ENCODE data around the gene ABHD17C. TPM values are rescaled to one million over a fixed set of nuclear protein-coding genes. Genes with fewer than 3 reads are reported as not detected.

The ABHD17C gene
- total and polyA plus RNA-seq, 2 experiments from 2014 or later = 21.9 to 32.4 TPM

DNA sequence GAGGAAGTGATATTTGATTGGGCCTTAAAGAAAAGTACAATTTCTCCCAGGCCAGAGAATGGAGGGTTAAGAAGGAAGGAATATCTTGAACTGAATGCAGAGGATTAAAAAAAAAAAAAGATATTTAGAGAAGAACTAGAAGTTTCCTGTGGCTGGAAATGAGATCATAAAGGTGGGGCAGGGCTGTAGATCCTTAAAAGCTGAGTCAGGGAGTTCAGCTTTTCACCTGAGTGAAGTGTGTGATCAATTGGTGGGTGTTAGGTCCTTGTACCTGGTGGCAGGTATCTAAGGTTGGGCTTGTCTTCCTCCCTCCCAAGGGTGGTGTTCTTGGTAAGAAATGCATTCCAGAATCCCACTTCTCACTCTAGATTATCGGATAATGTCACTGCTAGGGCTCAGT, 95.9 kb downstream of the ABHD17C start:
- 100% methylated on average over 1 of the region's 1 CpG for WGBS (ENCODE audit: low lambda C conversion rate, missing lambda C conversion rate)
- H2AFZ ChIP-seq = no peak overlapping the region
- H3K4me3 ChIP-seq = no peak overlapping the region
- no peak for TF ChIP-seq EZH2phosphoT487 (IDR thresholded peaks at IDR 0.05; ENCODE audit: low read depth, severe bottlenecking, unreplicated experiment)
- TF ChIP-seq EZH2 (IDR thresholded peaks at IDR 0.05; ENCODE audit: borderline replicate concordance) = no peak
- TF ChIP-seq, protein P1, sequence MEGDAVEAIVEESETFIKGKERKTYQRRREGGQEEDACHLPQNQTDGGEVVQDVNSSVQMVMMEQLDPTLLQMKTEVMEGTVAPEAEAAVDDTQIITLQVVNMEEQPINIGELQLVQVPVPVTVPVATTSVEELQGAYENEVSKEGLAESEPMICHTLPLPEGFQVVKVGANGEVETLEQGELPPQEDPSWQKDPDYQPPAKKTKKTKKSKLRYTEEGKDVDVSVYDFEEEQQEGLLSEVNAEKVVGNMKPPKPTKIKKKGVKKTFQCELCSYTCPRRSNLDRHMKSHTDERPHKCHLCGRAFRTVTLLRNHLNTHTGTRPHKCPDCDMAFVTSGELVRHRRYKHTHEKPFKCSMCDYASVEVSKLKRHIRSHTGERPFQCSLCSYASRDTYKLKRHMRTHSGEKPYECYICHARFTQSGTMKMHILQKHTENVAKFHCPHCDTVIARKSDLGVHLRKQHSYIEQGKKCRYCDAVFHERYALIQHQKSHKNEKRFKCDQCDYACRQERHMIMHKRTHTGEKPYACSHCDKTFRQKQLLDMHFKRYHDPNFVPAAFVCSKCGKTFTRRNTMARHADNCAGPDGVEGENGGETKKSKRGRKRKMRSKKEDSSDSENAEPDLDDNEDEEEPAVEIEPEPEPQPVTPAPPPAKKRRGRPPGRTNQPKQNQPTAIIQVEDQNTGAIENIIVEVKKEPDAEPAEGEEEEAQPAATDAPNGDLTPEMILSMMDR (IDR thresholded peaks at IDR 0.05; ENCODE audit: poor library complexity) = no peak
- no peaks in the 10 kb centered on the region for H3K9me3 ChIP-seq (ENCODE audit: low read depth)
- DNase-seq (ENCODE audit: low spot score) = no peak
- H3K79me2 ChIP-seq = no peaks in the 10 kb centered on the region
- no peaks in the 10 kb centered on the region for H3K4me1 ChIP-seq (ENCODE audit: insufficient read depth)
- H4K20me1 ChIP-seq (ENCODE audit: insufficient read depth, poor library complexity, severe bottlenecking) = no peaks in the 10 kb centered on the region
- H3K4me2 ChIP-seq = no peak overlapping the region
- H3K27me3 ChIP-seq = no peaks in the 10 kb centered on the region
- H3K36me3 ChIP-seq (replicated peaks; ENCODE audit: insufficient read depth, low read depth) = no peaks in the 10 kb centered on the region
- H3K9me2 ChIP-seq (replicated peaks; ENCODE audit: insufficient read depth) = no peaks in the 10 kb centered on the region
- H3K27ac ChIP-seq = no peak overlapping the region

DNA sequence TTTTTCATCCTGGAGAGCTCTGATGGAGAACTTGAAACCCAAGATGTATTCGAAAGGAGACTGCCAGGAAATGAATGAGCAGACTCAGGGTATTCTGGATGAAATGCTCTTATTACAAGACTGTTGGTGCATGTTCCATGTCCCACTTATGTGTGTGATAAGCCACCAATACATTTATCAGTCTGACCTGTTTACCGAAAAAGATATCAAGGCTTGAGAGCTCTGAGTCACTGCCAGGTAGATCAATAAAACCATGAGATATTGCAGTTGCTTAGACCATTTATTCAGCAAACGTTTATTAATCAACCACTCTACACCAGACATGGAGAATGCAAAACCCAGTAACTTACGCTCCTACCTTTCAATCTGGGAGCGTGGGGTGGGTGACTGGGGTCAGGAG, 101.3 kb downstream of the ABHD17C start:
- Histone ChIP-seq H3K27ac (no peak overlapping the region), H3K27me3 (no peaks in the 10 kb centered on the region), H3K4me2 (no peak overlapping the region), H2AFZ (no peak overlapping the region), H4K20me1 (ENCODE audit: insufficient read depth, poor library complexity, severe bottlenecking) (no peaks in the 10 kb centered on the region), H3K36me3 (replicated peaks; ENCODE audit: insufficient read depth, low read depth) (no peaks in the 10 kb centered on the region), H3K4me1 (ENCODE audit: insufficient read depth) (no peaks in the 10 kb centered on the region), H3K9me2 (replicated peaks; ENCODE audit: insufficient read depth) (no peaks in the 10 kb centered on the region), H3K9me3 (ENCODE audit: low read depth) (no peaks in the 10 kb centered on the region), H3K4me3 (no peak overlapping the region), H3K79me2 (no peaks in the 10 kb centered on the region)
- TF ChIP-seq EZH2phosphoT487 (IDR thresholded peaks at IDR 0.05; ENCODE audit: low read depth, severe bottlenecking, unreplicated experiment) (no peak), EZH2 (IDR thresholded peaks at IDR 0.05; ENCODE audit: borderline replicate concordance) (no peak)
- TF ChIP-seq, protein P1 (IDR thresholded peaks at IDR 0.05; ENCODE audit: poor library complexity) = no peak
- DNase-seq (ENCODE audit: low spot score) = no peak
- 75% methylated on average over 5 of the region's 5 CpGs for WGBS (ENCODE audit: low lambda C conversion rate, missing lambda C conversion rate)

DNA sequence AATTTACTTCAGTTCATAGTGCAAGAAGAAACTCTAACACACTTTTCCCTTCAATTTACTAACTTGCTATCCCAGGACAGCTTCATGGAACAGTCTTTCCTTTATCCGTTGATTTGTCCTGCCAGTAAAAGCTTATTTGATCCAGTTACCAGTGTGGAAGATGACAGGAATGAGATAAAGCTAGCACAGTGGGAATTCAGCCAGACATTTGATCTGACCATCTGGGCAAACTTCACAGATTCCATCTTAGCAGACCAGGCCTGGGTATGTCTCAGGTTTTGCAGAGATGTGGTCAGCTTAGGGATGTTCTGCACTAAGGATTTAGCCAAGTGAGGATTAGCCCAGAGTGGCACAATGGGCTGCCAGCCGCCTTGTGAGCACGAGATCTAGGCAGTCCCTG, 103.8 kb downstream of the ABHD17C start:
- Histone ChIP-seq H4K20me1 (ENCODE audit: insufficient read depth, poor library complexity, severe bottlenecking) (no peaks in the 10 kb centered on the region), H3K27ac (no peak overlapping the region), H3K27me3 (no peaks in the 10 kb centered on the region), H3K4me3 (no peak overlapping the region), H2AFZ (no peak overlapping the region), H3K4me1 (ENCODE audit: insufficient read depth) (no peaks in the 10 kb centered on the region), H3K36me3 (replicated peaks; ENCODE audit: insufficient read depth, low read depth) (no peaks in the 10 kb centered on the region), H3K9me3 (ENCODE audit: low read depth) (no peaks in the 10 kb centered on the region), H3K9me2 (replicated peaks; ENCODE audit: insufficient read depth) (no peaks in the 10 kb centered on the region), H3K79me2 (no peaks in the 10 kb centered on the region), H3K4me2 (no peak overlapping the region)
- 75% methylated on average over 3 of the region's 3 CpGs for WGBS (ENCODE audit: low lambda C conversion rate, missing lambda C conversion rate)
- no peak for DNase-seq (ENCODE audit: low spot score)
- no peak for TF ChIP-seq EZH2 (IDR thresholded peaks at IDR 0.05; ENCODE audit: borderline replicate concordance)
- TF ChIP-seq, protein P1 (IDR thresholded peaks at IDR 0.05; ENCODE audit: poor library complexity) = no peak
- no peak for TF ChIP-seq EZH2phosphoT487 (IDR thresholded peaks at IDR 0.05; ENCODE audit: low read depth, severe bottlenecking, unreplicated experiment)

DNA sequence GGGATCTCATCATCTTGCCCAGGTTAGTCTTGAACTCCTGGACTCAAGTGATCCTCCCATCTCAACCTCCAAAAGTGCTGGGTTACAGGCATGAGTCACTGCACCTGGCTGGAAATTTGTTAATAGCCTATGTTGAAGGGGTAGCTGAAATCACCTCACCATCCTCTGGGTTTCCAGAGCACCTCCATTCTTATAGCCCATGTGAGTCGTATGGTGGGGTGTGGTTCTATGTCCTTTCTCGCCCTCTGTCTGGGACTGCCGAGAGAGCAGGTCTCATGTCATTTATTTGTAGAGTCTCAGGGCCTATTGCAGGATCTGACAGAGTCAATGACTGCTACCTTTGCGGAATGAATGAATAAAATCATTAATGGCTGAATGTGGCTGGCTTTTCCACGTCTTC, 105.0 kb downstream of the ABHD17C start:
- no peak overlapping the region for H3K4me3 ChIP-seq
- H3K4me2 ChIP-seq = no peak overlapping the region
- no peak overlapping the region for H3K27ac ChIP-seq
- no peaks in the 10 kb centered on the region for H3K9me3 ChIP-seq (ENCODE audit: low read depth)
- H4K20me1 ChIP-seq (ENCODE audit: insufficient read depth, poor library complexity, severe bottlenecking) = no peaks in the 10 kb centered on the region
- 82% methylated on average over 5 of the region's 5 CpGs for WGBS (ENCODE audit: low lambda C conversion rate, missing lambda C conversion rate)
- H2AFZ ChIP-seq = no peak overlapping the region
- TF ChIP-seq, protein P1 (IDR thresholded peaks at IDR 0.05; ENCODE audit: poor library complexity) = no peak
- TF ChIP-seq EZH2 (IDR thresholded peaks at IDR 0.05; ENCODE audit: borderline replicate concordance) (no peak), EZH2phosphoT487 (IDR thresholded peaks at IDR 0.05; ENCODE audit: low read depth, severe bottlenecking, unreplicated experiment) (no peak)
- no peaks in the 10 kb centered on the region for H3K36me3 ChIP-seq (replicated peaks; ENCODE audit: insufficient read depth, low read depth)
- DNase-seq (ENCODE audit: low spot score) = no peak
- H3K4me1 ChIP-seq (ENCODE audit: insufficient read depth) = peaks cover 6% of the 10 kb centered on the region
- H3K9me2 ChIP-seq (replicated peaks; ENCODE audit: insufficient read depth) = no peaks in the 10 kb centered on the region
- no peaks in the 10 kb centered on the region for H3K79me2 ChIP-seq
- H3K27me3 ChIP-seq = no peaks in the 10 kb centered on the region
